GM12874 (cell line): Measurements from ENCODE around the gene DMAC2.

Source experiments
- CTCF ChIP-seq: IDR thresholded peaks from 2 replicates; pipeline ENCODE4 v1.5.1; 2011; ENCODE audit warnings: low read depth, mild to moderate bottlenecking, control low read depth, low read length, moderate library complexity; ENCODE audit not compliant: insufficient read depth

The DMAC2 gene

DNA sequence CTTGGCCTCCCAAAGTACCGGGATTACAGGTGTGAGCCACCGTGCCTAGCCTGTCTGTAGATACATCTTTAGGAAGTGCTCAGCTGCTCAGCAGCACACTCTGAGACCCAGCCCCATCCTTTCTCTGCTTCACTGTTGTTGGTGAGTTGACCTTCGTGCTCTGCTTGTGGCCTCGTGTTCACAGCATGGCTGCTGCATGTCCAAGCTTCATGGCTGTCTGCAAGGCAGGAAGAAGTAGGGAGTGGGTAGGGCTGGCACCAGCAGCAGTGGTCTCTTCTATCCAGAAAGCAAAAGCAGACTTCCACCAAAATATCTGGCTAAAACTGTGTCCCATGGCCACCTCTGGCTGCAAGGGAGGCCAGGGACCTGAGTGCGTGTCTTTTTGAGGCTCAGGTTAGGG is 26.8 kb downstream of the DMAC2 start:
- no peak for TF ChIP-seq CTCF

GRCh38 chr19:41411968-41412265 is 27.8 kb downstream of the DMAC2 start:
- TF ChIP-seq CTCF, result no peak

GRCh38 chr19:41411100-41411967 is 28.4 kb downstream of the DMAC2 start:
- TF ChIP-seq CTCF, result no peak

GRCh38 chr19:41410336-41411054 is 29.2 kb downstream of the DMAC2 start:
- no peak for TF ChIP-seq CTCF

DNA sequence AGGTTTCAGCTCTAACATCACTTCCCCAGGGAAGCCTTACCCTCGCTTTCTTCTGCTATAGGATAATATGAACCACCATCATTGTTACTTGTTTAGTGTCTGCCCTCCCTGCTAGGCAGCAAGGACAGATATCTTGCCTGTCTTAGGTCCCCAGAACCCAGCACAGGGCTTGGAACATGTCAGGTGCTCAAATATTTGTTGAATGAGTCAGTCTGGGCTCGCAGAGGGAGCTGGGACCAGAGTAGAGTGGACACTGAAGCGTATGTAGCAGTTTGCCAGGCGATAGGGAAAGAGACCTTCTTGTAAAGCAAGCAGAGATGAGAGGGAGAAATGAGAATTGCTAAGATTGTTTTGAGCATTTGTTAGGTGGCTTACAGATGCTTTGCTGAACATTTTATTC is 30.4 kb downstream of the DMAC2 start:
- no peak for TF ChIP-seq CTCF

DNA sequence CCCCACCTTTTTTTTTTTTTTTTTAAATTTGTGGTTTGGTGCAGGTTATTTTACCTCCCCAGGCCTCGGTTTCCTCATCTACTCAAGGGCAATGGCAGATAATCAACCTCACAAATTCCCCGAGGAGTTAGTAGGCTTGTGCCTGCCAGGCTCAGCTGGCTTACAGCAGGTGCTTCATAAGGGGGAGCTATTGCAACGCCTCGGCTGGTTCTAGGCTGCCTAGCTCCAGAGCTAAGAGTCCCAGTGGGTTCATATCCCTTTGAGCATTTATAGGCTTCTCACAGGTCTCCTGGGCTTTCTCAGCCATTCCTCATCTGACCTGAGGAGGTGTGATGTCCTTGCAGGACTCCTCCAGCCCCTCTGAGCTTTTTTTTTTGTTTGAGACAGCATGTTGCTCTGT is 31.5 kb downstream of the DMAC2 start:
- 0 out of 2 replicates have a peak, but pooled peaks have one; percentile 8 for TF ChIP-seq CTCF

DNA sequence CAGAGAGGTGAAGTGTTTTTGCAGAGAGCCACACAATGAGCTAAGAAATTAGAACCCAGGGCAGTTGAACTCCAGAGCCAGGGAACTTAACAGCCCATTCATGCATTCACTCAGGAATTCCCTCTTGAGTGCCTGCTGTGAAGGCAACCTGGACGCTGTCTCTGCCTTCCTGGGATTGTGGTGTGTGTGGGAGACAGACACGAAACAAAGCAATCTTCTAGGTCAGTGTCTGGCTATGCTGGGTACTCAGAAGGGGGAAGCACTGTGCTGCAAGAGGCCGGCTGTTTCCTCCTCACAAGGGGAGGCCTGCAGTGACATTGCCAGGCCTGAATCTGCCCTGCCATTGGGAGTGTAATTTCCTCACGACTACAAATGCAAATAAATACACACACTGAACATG is 32.4 kb downstream of the DMAC2 start:
- no peak for TF ChIP-seq CTCF
